ENCODE data around the gene GPI.

DNA sequence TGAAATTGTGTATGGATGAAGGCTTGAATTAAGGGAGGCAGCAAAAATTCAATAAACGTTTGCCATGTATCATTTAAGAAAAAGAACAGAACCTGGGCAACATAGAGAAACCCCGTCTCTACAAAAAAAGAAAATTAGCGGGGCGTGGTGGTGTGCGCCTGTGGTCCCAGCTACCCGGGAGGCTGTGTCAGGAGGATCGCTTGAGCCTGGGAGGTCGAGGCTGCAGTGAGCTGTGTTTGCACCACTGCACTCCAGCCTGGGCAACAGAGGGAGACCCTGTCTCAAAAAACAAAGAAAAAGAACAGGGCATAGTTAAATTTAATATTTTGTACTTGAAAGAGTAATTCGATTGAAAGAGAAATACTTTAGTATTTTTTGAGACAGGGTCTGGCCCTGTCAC is 64.6 kb downstream of the GPI start:
- TF ChIP-seq, protein P1, sequence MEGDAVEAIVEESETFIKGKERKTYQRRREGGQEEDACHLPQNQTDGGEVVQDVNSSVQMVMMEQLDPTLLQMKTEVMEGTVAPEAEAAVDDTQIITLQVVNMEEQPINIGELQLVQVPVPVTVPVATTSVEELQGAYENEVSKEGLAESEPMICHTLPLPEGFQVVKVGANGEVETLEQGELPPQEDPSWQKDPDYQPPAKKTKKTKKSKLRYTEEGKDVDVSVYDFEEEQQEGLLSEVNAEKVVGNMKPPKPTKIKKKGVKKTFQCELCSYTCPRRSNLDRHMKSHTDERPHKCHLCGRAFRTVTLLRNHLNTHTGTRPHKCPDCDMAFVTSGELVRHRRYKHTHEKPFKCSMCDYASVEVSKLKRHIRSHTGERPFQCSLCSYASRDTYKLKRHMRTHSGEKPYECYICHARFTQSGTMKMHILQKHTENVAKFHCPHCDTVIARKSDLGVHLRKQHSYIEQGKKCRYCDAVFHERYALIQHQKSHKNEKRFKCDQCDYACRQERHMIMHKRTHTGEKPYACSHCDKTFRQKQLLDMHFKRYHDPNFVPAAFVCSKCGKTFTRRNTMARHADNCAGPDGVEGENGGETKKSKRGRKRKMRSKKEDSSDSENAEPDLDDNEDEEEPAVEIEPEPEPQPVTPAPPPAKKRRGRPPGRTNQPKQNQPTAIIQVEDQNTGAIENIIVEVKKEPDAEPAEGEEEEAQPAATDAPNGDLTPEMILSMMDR (conservative IDR thresholded peaks at IDR 0.05; ENCODE audit: low read length) = no peak
- no peak for TF ChIP-seq EZH2phosphoT487 (IDR thresholded peaks at IDR 0.05; ENCODE audit: borderline replicate concordance, low read depth, low read length)

Measured in OCI-LY7 (cell line).